Measurements from ENCODE around the gene UTP14C. TPM values are rescaled to one million over a fixed set of nuclear protein-coding genes. Genes with fewer than 3 reads are reported as not detected.
"Not testable (repeated sequence)": the region's sequence is repeated elsewhere in the genome, so short reads cannot be mapped to it uniquely, and the experiment has no call there.

The UTP14C gene
- total and polyA plus RNA-seq, 4 experiments from 2014 or later, result 1.9 to 16.1 (median 9.3) TPM

- H3K4me1 ChIP-seq (ENCODE audit: insufficient read depth, low read length); H3K4me1 Mint-ChIP-seq; H3K4me3 ChIP-seq (ENCODE audit: low read length in 2 of 2); H3K9me3 ChIP-seq (ENCODE audit: control insufficient read depth in 1 of 2, low read length in 2 of 2); intact Hi-C loops (cut with micrococcal nuclease); H3K27me3 ChIP-seq (ENCODE audit: insufficient read depth, low read length); DNase-seq; CTCF ChIA-PET (ENCODE audit: partially characterized antibody); H3K36me3 Mint-ChIP-seq; H3K36me3 ChIP-seq (ENCODE audit: insufficient read depth, low read length); H3K27ac ChIP-seq (ENCODE audit: low read depth, low read length); POLR2A ChIA-PET (ENCODE audit: partially characterized antibody); H3K4me3 Mint-ChIP-seq; H3K27ac Mint-ChIP-seq: not testable (repeated sequence)
- H3K9me3 Mint-ChIP-seq, result peaks cover 0 to 11% (median 4%) of the 10 kb centered on the region in 8 donors
- peaks cover 0 to 19% of the 10 kb centered on the region in 2 donors for H3K27me3 Mint-ChIP-seq
These were observed 41.2 kb upstream of the UTP14C start for GRCh38 chr13:51983292-51983691.

- peaks cover 0 to 19% of the 10 kb centered on the region in 2 donors for H3K27me3 Mint-ChIP-seq
- H3K27ac Mint-ChIP-seq; POLR2A ChIA-PET (ENCODE audit: partially characterized antibody); H3K4me3 ChIP-seq (ENCODE audit: low read length in 2 of 2); H3K4me3 Mint-ChIP-seq; CTCF ChIA-PET (ENCODE audit: partially characterized antibody); H3K4me1 Mint-ChIP-seq; intact Hi-C loops (cut with micrococcal nuclease); H3K4me1 ChIP-seq (ENCODE audit: insufficient read depth, low read length); H3K27ac ChIP-seq (ENCODE audit: low read depth, low read length); H3K36me3 Mint-ChIP-seq; H3K36me3 ChIP-seq (ENCODE audit: insufficient read depth, low read length); H3K9me3 ChIP-seq (ENCODE audit: control insufficient read depth in 1 of 2, low read length in 2 of 2); DNase-seq; H3K27me3 ChIP-seq (ENCODE audit: insufficient read depth, low read length): not testable (repeated sequence)
- H3K9me3 Mint-ChIP-seq, result peaks cover 0 to 11% (median 4%) of the 10 kb centered on the region in 8 donors
These were observed 39.6 kb upstream of the UTP14C start for GRCh38 chr13:51984904-51985303.

DNA sequence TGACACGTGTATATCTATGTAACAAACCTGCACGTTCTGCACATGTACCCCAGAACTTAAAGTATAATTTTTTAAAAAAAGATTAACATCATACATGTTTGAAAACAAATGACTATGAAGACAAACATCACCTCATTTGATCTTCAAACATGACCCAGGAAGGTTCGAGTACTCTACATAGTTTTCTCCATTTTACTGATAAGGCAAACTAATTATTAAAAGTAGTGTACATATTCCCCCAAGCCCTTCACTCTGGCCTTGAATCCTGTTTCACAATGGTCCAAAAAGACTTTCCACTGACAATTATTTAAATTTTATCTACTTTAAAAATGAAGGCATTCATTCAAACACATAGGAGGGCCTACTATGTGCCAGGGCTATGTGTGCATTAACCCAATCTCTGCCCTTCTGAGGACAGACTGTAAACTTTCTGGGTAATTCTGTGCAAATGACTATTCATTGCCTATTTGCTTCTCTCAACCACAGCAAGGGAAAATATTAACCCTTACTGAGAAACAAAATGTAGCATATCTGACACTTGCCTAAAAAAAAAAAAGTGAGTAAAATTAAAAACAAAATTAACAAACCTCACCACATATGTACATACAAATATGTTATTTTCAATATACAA lies 35.4 kb upstream of the UTP14C start:
- Mint-ChIP-seq H3K4me1 (no peaks in the 10 kb centered on the region), H3K36me3 (no peaks in the 10 kb centered on the region), H3K27me3 (peaks cover 2 to 19% of the 10 kb centered on the region in 2 donors), H3K27ac (no peak overlapping the region), H3K9me3 (peaks cover 0 to 9% (median 4%) of the 10 kb centered on the region in 8 donors), H3K4me3 (no peak overlapping the region)
- Histone ChIP-seq H3K4me1 (ENCODE audit: insufficient read depth, low read length) (no peaks in the 10 kb centered on the region), H3K36me3 (ENCODE audit: insufficient read depth, low read length) (no peaks in the 10 kb centered on the region), H3K4me3 (ENCODE audit: low read length in 2 of 2) (no peak overlapping the region), H3K27ac (ENCODE audit: low read depth, low read length) (no peak overlapping the region), H3K27me3 (ENCODE audit: insufficient read depth, low read length) (no peaks in the 10 kb centered on the region), H3K9me3 (ENCODE audit: control insufficient read depth in 1 of 2, low read length in 2 of 2) (no peaks in the 10 kb centered on the region)
- no peak for DNase-seq
- ChIA-PET POLR2A (ENCODE audit: partially characterized antibody) (no interaction called here), CTCF (ENCODE audit: partially characterized antibody) (no interaction called here)
- intact Hi-C loops (cut with micrococcal nuclease), result no loop called here

GRCh38 chr13:51993713-51994112 lies 30.8 kb upstream of the UTP14C start:
- CTCF ChIA-PET (ENCODE audit: partially characterized antibody), result no interaction called here
- Histone ChIP-seq H3K27ac (ENCODE audit: low read depth, low read length) (no peak overlapping the region), H3K4me1 (ENCODE audit: insufficient read depth, low read length) (no peaks in the 10 kb centered on the region), H3K27me3 (ENCODE audit: insufficient read depth, low read length) (peaks cover 5% of the 10 kb centered on the region), H3K9me3 (ENCODE audit: control insufficient read depth in 1 of 2, low read length in 2 of 2) (no peaks in the 10 kb centered on the region), H3K4me3 (ENCODE audit: low read length in 2 of 2) (no peak overlapping the region), H3K36me3 (ENCODE audit: insufficient read depth, low read length) (no peaks in the 10 kb centered on the region)
- Mint-ChIP-seq H3K4me1 (peaks cover 0 to 3% (median 0%) of the 10 kb centered on the region in 4 donors), H3K9me3 (no peaks in the 10 kb centered on the region), H3K36me3 (no peaks in the 10 kb centered on the region), H3K27me3 (peaks cover 4 to 5% of the 10 kb centered on the region in 2 donors), H3K4me3 (no peak overlapping the region), H3K27ac (no peak overlapping the region)
- DNase-seq, result no peak
- intact Hi-C loops (cut with micrococcal nuclease), result no loop called here
- POLR2A ChIA-PET (ENCODE audit: partially characterized antibody), result no interaction called here

DNA sequence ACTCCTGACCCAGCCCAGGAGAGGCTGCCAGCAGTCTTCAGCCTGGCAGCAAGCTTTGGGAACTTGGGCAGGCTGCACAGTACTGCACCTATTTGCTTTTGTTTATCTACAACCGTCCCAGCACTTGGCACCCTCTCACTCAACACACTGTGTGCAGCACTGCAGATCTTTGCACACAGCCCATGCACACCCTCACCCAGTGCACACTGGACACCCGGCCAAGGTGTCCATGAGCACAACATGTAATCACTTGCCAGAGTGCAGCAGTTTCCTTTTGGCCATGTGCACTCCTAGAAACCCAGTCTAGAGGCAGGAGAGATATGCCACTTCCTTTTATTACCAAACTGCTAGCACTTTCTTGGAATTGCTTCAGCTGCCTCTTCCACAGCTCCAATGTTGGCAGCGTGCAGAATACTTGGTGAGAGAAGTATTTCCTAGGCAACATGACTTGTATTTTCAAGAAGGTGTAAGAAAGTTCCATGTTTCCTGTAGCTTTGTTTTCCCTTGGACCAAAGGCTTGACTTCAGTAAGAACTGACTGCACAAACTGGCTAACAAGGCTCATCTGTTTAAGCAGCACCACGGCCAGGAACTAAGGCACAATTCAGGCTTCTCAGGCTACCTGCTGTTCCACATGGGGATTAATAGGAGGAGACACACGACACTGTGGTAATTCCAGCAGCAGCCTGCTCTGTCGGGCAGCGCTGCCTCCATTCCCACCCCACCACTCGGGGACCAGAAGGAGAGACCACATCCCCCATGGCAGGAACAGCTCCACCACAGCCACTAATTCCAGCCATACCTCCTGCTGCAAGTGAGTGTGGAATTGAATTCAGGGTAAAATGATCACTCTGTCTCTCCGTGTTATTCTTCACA lies 28.6 kb upstream of the UTP14C start:
- peaks cover 5 to 7% of the 10 kb centered on the region in 2 donors for H3K27me3 Mint-ChIP-seq
- no peaks in the 10 kb centered on the region for H3K9me3 Mint-ChIP-seq

GRCh38 chr13:51996641-51997040 lies 27.9 kb upstream of the UTP14C start:
- Histone ChIP-seq H3K4me3 (ENCODE audit: low read length in 2 of 2) (no peak overlapping the region), H3K27ac (ENCODE audit: low read depth, low read length) (no peak overlapping the region), H3K36me3 (ENCODE audit: insufficient read depth, low read length) (no peaks in the 10 kb centered on the region), H3K4me1 (ENCODE audit: insufficient read depth, low read length) (no peaks in the 10 kb centered on the region), H3K27me3 (ENCODE audit: insufficient read depth, low read length) (peaks cover 5% of the 10 kb centered on the region), H3K9me3 (ENCODE audit: control insufficient read depth in 1 of 2, low read length in 2 of 2) (no peaks in the 10 kb centered on the region)
- CTCF ChIA-PET (ENCODE audit: partially characterized antibody), result interaction anchor here (0.8 kb wide), 1 partner anchor 205 kb away, joined by 4 read pairs; no protein-coding TSS in a partner anchor
- no peak for DNase-seq
- H3K36me3 Mint-ChIP-seq, result no peaks in the 10 kb centered on the region
- H3K27ac Mint-ChIP-seq, result no peak overlapping the region
- intact Hi-C loops (cut with micrococcal nuclease), result no loop called here
- H3K4me1 Mint-ChIP-seq, result peaks cover 0 to 3% (median 1%) of the 10 kb centered on the region in 4 donors
- H3K9me3 Mint-ChIP-seq, result no peaks in the 10 kb centered on the region
- POLR2A ChIA-PET (ENCODE audit: partially characterized antibody), result no interaction called here
- peaks cover 7% of the 10 kb centered on the region in 2 donors for H3K27me3 Mint-ChIP-seq
- no peak overlapping the region for H3K4me3 Mint-ChIP-seq

More for the DNA sequence above, 28.6 kb upstream of the UTP14C start:
- no peak overlapping the region for H3K27ac ChIP-seq (ENCODE audit: low read depth, low read length)
- ChIA-PET CTCF (ENCODE audit: partially characterized antibody) (no interaction called here), POLR2A (ENCODE audit: partially characterized antibody) (no interaction called here)
- no peaks in the 10 kb centered on the region for H3K4me1 ChIP-seq (ENCODE audit: insufficient read depth, low read length)
- H3K9me3 ChIP-seq (ENCODE audit: control insufficient read depth in 1 of 2, low read length in 2 of 2), result no peaks in the 10 kb centered on the region
- no peak for DNase-seq
- Mint-ChIP-seq H3K4me3 (no peak overlapping the region), H3K4me1 (peaks cover 0 to 3% (median 0%) of the 10 kb centered on the region in 4 donors), H3K36me3 (no peaks in the 10 kb centered on the region), H3K27ac (no peak overlapping the region)
- intact Hi-C loops (cut with micrococcal nuclease), result no loop called here
- H3K36me3 ChIP-seq (ENCODE audit: insufficient read depth, low read length), result no peaks in the 10 kb centered on the region
- H3K4me3 ChIP-seq (ENCODE audit: low read length in 2 of 2), result no peak overlapping the region
- peaks cover 5% of the 10 kb centered on the region for H3K27me3 ChIP-seq (ENCODE audit: insufficient read depth, low read length)

DNA sequence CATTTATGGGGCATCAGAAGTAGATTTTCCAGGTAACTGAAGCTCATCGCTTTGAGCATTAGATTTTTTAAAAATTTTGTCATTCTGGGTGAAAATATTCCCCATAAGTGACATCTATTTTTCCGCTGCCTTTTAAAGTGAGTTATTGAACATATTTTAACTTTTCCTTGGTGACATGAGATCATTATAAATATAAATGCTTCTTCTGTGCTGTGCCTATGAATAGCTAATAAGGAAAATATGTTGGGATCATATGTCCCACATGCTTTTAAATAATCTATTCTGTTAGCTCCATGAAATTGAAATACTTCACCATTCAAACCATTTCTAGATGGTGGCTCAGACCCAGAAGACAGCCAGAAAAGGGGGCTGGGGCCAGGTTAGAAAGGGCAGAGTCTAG lies 27.3 kb upstream of the UTP14C start:
- H3K9me3 Mint-ChIP-seq, result no peaks in the 10 kb centered on the region
- ChIA-PET POLR2A (ENCODE audit: partially characterized antibody) (no interaction called here), CTCF (ENCODE audit: partially characterized antibody) (interaction anchor here (0.6 to 0.8 kb wide), 2 partner anchors 182 to 204 kb away, joined by 4 read pairs; no protein-coding TSS in a partner anchor)
- no peak overlapping the region for H3K4me3 Mint-ChIP-seq
- H3K27me3 Mint-ChIP-seq, result peaks cover 7% of the 10 kb centered on the region in 2 donors
- H3K4me1 ChIP-seq (ENCODE audit: insufficient read depth, low read length), result no peaks in the 10 kb centered on the region
- H3K4me3 ChIP-seq (ENCODE audit: low read length in 2 of 2), result no peak overlapping the region
- H3K36me3 ChIP-seq (ENCODE audit: insufficient read depth, low read length), result no peaks in the 10 kb centered on the region
- no peak overlapping the region for H3K27ac ChIP-seq (ENCODE audit: low read depth, low read length)
- H3K9me3 ChIP-seq (ENCODE audit: control insufficient read depth in 1 of 2, low read length in 2 of 2), result no peaks in the 10 kb centered on the region
- intact Hi-C loops (cut with micrococcal nuclease), result no loop called here
- DNase-seq, result no peak
- no peak overlapping the region for H3K27ac Mint-ChIP-seq
- peaks cover 5% of the 10 kb centered on the region for H3K27me3 ChIP-seq (ENCODE audit: insufficient read depth, low read length)
- no peaks in the 10 kb centered on the region for H3K36me3 Mint-ChIP-seq
- peaks cover 0 to 3% (median 1%) of the 10 kb centered on the region in 4 donors for H3K4me1 Mint-ChIP-seq
